ENCODE results near the gene LRMDA.

The LRMDA gene

DNA sequence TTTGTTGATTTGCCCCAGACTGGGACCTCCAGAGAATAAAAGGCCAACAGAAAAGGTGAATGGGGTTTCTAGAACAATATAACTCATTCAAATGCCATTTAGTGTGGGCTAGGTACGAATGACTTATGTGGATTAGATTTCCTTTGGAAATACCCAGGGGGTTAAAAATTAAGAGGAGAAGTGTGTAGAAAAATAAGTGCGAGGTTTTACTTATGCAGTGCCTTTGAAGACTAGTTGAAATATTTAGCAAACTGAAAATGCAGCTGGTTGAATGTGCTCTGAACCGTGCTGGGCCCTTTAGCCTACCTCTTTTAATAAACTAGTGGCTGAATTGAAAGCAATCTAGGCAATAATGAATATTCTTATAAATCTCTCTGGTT is 180.6 kb downstream of the LRMDA start:
- Mint-ChIP-seq H3K4me3 (peak overlapping the region; percentile 26), H3K4me1 (peaks cover 79% of the 10 kb centered on the region), H3K27me3 (ENCODE audit: low read depth, poor library complexity) (no peaks in the 10 kb centered on the region), H3K36me3 (ENCODE audit: low read depth) (no peaks in the 10 kb centered on the region), H3K9me3 (no peaks in the 10 kb centered on the region), H3K27ac (peak overlapping the region; percentile 97)
- no peak for DNase-seq
- TF ChIP-seq, protein P1, sequence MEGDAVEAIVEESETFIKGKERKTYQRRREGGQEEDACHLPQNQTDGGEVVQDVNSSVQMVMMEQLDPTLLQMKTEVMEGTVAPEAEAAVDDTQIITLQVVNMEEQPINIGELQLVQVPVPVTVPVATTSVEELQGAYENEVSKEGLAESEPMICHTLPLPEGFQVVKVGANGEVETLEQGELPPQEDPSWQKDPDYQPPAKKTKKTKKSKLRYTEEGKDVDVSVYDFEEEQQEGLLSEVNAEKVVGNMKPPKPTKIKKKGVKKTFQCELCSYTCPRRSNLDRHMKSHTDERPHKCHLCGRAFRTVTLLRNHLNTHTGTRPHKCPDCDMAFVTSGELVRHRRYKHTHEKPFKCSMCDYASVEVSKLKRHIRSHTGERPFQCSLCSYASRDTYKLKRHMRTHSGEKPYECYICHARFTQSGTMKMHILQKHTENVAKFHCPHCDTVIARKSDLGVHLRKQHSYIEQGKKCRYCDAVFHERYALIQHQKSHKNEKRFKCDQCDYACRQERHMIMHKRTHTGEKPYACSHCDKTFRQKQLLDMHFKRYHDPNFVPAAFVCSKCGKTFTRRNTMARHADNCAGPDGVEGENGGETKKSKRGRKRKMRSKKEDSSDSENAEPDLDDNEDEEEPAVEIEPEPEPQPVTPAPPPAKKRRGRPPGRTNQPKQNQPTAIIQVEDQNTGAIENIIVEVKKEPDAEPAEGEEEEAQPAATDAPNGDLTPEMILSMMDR (IDR thresholded peaks at IDR 0.05), result no peak

DNA sequence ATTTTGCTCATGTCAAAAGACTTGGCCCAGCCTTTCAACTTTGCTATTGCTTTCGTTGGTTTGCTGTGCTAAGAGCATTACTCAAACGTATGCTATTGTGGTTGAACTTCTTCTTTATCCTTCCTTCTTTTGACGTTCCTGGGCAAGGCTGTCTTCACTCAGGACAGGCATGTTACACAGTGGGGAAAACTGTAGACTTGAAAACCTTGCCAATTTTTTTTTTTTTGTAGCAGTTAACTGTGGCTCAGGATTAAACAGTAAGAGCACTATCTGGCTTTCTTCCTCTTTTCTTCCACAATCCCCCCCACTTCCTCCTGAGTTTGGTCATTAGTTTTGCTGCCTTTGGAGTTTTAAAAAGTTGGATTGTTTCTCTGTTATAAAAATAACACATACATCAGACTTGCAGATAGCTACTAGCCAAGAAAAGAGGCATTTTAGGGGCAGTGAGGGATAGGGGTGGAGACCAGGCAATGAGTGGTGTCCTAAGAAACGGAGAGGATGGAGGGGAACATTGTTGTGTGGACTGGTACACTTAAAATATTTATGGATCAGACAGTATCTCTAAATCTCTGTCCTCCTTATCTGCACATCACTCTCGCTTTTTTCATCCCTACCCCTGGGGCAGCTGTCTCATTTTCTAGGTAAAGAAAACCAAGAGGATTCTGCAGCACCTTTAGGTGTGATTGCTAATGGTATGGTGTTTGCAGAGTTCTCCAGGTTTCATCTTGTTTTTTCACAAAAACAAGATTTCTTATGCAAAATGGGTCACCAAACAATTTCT is 181.7 kb downstream of the LRMDA start:
- Mint-ChIP-seq H3K36me3 (ENCODE audit: low read depth) (no peaks in the 10 kb centered on the region), H3K4me3 (peak overlapping the region; percentile 4), H3K27ac (peak overlapping the region; percentile 75), H3K27me3 (ENCODE audit: low read depth, poor library complexity) (peaks cover 4% of the 10 kb centered on the region), H3K4me1 (peaks cover 77% of the 10 kb centered on the region), H3K9me3 (no peaks in the 10 kb centered on the region)
- DNase-seq, result no peak
- TF ChIP-seq, protein P1 (IDR thresholded peaks at IDR 0.05), result no peak

DNA sequence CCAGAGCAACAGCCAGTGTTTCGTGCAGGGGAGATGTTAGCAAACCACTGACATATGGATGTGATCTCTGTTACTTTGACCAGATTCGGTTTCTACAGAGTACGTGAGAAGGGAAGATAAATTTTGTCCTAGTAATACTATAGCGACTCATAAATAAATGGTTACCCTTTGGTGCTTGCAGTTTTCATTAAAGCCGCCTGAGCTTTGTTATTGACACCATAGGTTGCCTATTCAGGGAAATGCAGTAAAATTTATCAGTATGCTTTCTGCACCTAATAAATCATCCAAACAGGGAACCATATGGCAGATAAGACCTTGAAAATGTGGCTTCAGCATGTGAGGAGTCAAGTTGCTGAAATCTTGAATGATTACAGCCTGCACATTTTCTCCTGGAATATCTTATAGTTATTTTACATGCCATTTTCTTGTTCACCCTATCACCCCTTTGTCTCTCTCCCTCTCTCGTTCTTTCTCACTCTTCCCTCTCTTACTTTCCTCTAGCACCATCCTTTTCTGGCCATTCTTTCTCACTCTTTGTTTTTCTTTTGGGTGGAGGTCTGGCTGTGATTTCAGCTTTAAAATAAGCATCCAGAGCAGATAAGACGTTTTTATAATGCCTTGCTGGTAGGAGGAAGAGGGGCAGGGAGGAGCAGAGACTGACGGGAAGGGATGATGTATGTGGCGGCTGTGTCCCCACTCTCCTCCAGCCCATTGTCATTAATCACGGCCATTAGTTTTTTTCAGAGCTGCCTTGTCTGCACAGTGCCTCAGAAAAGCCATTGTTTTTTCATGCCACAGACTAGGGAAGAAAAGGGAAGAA is 182.5 kb downstream of the LRMDA start:
- Mint-ChIP-seq H3K9me3 (no peaks in the 10 kb centered on the region), H3K27me3 (ENCODE audit: low read depth, poor library complexity) (peaks cover 4% of the 10 kb centered on the region), H3K4me1 (peaks cover 73% of the 10 kb centered on the region), H3K36me3 (ENCODE audit: low read depth) (no peaks in the 10 kb centered on the region), H3K4me3 (peak overlapping the region; percentile 39), H3K27ac (peak overlapping the region; percentile 98)
- DNase-seq, result peak; percentile 56
- TF ChIP-seq, protein P1 (IDR thresholded peaks at IDR 0.05), result no peak

DNA sequence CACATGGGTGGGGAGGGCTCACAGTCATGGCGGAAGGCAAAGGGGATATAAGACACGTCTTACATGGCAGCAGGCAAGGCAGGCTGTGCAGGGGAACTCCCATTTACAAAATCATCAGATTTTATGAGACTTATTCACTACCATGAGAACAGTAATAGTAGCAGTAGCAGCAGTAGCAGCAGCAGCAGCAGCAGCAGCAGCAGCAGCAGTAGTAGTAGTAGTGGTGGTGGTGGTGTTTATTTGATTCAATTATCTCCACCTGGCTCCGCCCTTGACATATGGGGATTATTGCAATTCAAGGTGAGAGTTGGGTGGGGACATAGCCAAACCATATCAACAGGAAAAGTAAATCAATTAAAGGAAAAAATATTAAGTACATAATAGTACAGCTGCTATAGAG is 184.7 kb downstream of the LRMDA start:
- Mint-ChIP-seq H3K4me3 (no peak overlapping the region), H3K36me3 (ENCODE audit: low read depth) (no peaks in the 10 kb centered on the region), H3K27me3 (ENCODE audit: low read depth, poor library complexity) (peaks cover 4% of the 10 kb centered on the region), H3K27ac (no peak overlapping the region), H3K9me3 (no peaks in the 10 kb centered on the region), H3K4me1 (peaks cover 64% of the 10 kb centered on the region)
- TF ChIP-seq, protein P1 (IDR thresholded peaks at IDR 0.05), result no peak
- DNase-seq, result no peak

DNA sequence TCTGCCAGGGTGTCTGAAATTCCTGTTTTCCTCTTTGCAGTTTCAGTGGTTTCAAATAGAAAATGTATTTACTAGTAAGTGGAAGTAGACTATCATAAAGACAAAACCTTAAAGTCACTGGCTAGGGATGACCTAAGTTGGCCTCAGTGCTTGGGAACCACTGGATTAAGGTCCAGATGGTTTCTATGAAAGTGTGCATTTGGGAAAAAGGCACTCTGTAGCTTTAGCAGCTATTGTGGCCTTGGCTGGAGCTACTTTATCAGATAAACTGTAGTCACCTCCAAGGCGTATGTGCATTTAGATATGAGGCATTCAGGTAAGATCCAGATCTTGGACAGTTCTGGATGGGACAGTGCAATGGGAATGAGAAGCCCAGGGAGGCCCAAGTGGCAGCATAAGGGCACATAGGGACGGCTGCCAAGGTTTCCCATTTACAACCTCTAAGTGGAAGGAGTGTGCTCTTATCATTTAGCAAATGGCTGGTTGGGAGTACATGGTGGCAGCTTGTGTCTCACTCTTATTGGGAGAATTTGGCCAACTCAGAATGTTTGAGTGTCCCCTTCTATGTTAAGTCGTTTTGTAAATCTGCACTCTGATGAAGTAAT is 185.6 kb downstream of the LRMDA start:
- TF ChIP-seq, protein P1 (IDR thresholded peaks at IDR 0.05), result no peak
- Mint-ChIP-seq H3K36me3 (ENCODE audit: low read depth) (no peaks in the 10 kb centered on the region), H3K9me3 (no peaks in the 10 kb centered on the region), H3K27me3 (ENCODE audit: low read depth, poor library complexity) (peaks cover 4% of the 10 kb centered on the region), H3K27ac (no peak overlapping the region), H3K4me1 (peaks cover 64% of the 10 kb centered on the region), H3K4me3 (no peak overlapping the region)
- DNase-seq, result no peak

Measured in nephron progenitor cell (in vitro differentiated cells).